ENCODE results near the gene AHNAK.

DNA sequence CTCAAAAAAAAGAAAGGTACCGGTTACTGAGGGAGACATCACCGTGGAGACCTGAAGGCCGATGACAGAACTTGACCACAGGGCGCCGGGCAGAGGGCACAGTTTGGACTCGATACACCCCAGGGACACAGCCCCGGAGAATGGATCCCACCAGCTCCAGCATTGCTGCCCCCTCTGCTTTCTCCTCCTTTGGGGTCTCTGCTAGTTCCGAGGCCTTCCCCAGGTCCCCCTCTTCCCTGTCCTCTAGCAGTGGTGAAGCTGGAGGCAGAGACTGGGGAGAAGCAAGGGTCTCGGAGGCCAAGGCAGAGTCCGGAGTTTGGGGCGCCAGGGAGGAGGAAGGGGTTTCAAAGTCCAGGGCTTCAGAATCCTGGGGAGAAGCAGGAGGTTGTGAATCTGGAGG lies 31.9 kb upstream of the AHNAK start:
- TF ChIP-seq, protein P1, sequence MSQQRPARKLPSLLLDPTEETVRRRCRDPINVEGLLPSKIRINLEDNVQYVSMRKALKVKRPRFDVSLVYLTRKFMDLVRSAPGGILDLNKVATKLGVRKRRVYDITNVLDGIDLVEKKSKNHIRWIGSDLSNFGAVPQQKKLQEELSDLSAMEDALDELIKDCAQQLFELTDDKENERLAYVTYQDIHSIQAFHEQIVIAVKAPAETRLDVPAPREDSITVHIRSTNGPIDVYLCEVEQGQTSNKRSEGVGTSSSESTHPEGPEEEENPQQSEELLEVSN (IDR thresholded peaks at IDR 0.05), result no peak
- no peak for TF ChIP-seq POLR2AphosphoS5 (IDR thresholded peaks at IDR 0.05; ENCODE audit: low read depth, low read length)
- TF ChIP-seq NRF1 (IDR thresholded peaks at IDR 0.05; ENCODE audit: low read depth, low read length), result no peak
- TF ChIP-seq CBX5 (IDR thresholded peaks at IDR 0.05; ENCODE audit: low read depth, low read length), result no peak
- no peak for TF ChIP-seq TBP (IDR thresholded peaks at IDR 0.05; ENCODE audit: low read depth, low read length)
- no peak for TF ChIP-seq FOSL1 (IDR thresholded peaks at IDR 0.05; ENCODE audit: insufficient read depth, low read depth, low read length)
- no peak for TF ChIP-seq SP1 (IDR thresholded peaks at IDR 0.05; ENCODE audit: low read depth, low read length)
- TF ChIP-seq, protein P2, sequence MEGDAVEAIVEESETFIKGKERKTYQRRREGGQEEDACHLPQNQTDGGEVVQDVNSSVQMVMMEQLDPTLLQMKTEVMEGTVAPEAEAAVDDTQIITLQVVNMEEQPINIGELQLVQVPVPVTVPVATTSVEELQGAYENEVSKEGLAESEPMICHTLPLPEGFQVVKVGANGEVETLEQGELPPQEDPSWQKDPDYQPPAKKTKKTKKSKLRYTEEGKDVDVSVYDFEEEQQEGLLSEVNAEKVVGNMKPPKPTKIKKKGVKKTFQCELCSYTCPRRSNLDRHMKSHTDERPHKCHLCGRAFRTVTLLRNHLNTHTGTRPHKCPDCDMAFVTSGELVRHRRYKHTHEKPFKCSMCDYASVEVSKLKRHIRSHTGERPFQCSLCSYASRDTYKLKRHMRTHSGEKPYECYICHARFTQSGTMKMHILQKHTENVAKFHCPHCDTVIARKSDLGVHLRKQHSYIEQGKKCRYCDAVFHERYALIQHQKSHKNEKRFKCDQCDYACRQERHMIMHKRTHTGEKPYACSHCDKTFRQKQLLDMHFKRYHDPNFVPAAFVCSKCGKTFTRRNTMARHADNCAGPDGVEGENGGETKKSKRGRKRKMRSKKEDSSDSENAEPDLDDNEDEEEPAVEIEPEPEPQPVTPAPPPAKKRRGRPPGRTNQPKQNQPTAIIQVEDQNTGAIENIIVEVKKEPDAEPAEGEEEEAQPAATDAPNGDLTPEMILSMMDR (IDR thresholded peaks at IDR 0.05; ENCODE audit: control extremely low read depth in 1 of 3, insufficient read depth in 1 of 3, low read depth in 1 of 3, low read length in 3 of 3), result no peak
- TF ChIP-seq SP2 (IDR thresholded peaks at IDR 0.05; ENCODE audit: low read length), result no peak
